T-cell (primary cell): Measurements from ENCODE around the gene FRMPD1. TPM values are rescaled to one million over a fixed set of nuclear protein-coding genes. Genes with fewer than 3 reads are reported as not detected.

Experiments used
- ATAC-seq, 4 experiments: fragments of 200-7000 bp in 3 of 4; fragments of 150-1000 bp in 1 of 4; cut with Tn5 transposase; replicated peaks in 1 of 4; 1 replicate in 3 of 4; 2 replicates in 1 of 4; pipeline ENCODE4 v1.10.0; 2021; ENCODE audit warnings: moderate library complexity in 3 of 4, mild to moderate bottlenecking in 2 of 4, moderate number of reproducible peaks in 1 of 4
- CTCF ChIA-PET, 2 donors: fragments of 300-600 bp; sonication (Branson Sonifier 250); formaldehyde crosslinking; loops; one replicate each; lab custom pipeline; 2022; ENCODE audit warnings: antibody characterized with exemption in 2 of 2; lab: Charles Lee
- POLR2A ChIA-PET, 2 donors: fragments of 300-600 bp; sonication (Branson Sonifier 250); formaldehyde crosslinking; loops; one replicate each; lab custom pipeline; 2022; ENCODE audit warnings: antibody characterized with exemption in 2 of 2; lab: Charles Lee
- DNase-seq, 35 experiments: peaks; one replicate each; pipeline versions ENCODE4 v3.0.0 to v3.0.0-alpha.2; 2013 to 2023
- H3K27ac ChIP-seq: one replicate; pipeline ENCODE4 v1.5.1; 2013; ENCODE audit warnings: low read length
- H3K27me3 ChIP-seq, 2 experiments: replicated peaks in 1 of 2; 1 replicate in 1 of 2; 2 replicates in 1 of 2; pipeline versions ENCODE4 v1.6.1 to v1.7.0; 2013; ENCODE audit warnings: low read length in 1 of 2, mixed read lengths in 1 of 2; ENCODE audit not compliant: control insufficient read depth in 2 of 2, insufficient read depth in 2 of 2; ENCODE audit errors: extremely low read depth in 1 of 2
- H3K36me3 ChIP-seq, 2 donors: 1 replicate in 1 of 2; 2 replicates in 1 of 2; pipeline versions ENCODE4 v1.6.1 to v1.7.0; 2013; ENCODE audit warnings: low read length in 1 of 2; ENCODE audit not compliant: control insufficient read depth in 2 of 2, insufficient read depth in 1 of 2; ENCODE audit errors: extremely low read depth in 1 of 2
- H3K4me1 ChIP-seq, 2 experiments: 1 replicate in 1 of 2; 2 replicates in 1 of 2; pipeline versions ENCODE4 v1.6.1 to v1.7.0; 2013; ENCODE audit warnings: low read length in 2 of 2, mixed read lengths in 1 of 2; ENCODE audit not compliant: insufficient read depth in 2 of 2, control insufficient read depth in 1 of 2; ENCODE audit errors: extremely low read depth in 1 of 2
- H3K4me3 ChIP-seq, 2 donors: 1 replicate in 1 of 2; 2 replicates in 1 of 2; pipeline versions ENCODE4 v1.5.1 to v1.7.0; 2013; ENCODE audit warnings: mild to moderate bottlenecking in 2 of 2, low read length in 1 of 2, moderate library complexity in 1 of 2; ENCODE audit not compliant: control insufficient read depth in 1 of 2; ENCODE audit errors: extremely low read depth in 1 of 2
- H3K9me3 ChIP-seq: 2 replicates; pipeline ENCODE4 v1.7.0; 2013
- H3K27ac Mint-ChIP-seq, 2 donors: one replicate each; pipeline ENCODE4 v1.8.0; 2020 to 2021; ENCODE audit warnings: mild to moderate bottlenecking in 2 of 2, mixed read lengths in 2 of 2
- H3K27me3 Mint-ChIP-seq, 2 donors: one replicate each; pipeline ENCODE4 v1.8.0; 2021 to 2022; ENCODE audit warnings: mixed read lengths in 2 of 2
- H3K36me3 Mint-ChIP-seq: one replicate; pipeline ENCODE4 v1.8.0; 2021; ENCODE audit warnings: mixed read lengths
- H3K4me1 Mint-ChIP-seq, 3 donors: one replicate each; pipeline ENCODE4 v1.8.0; 2020 to 2022; ENCODE audit warnings: mixed read lengths in 3 of 3, mild to moderate bottlenecking in 1 of 3
- H3K4me3 Mint-ChIP-seq, 3 donors: one replicate each; pipeline ENCODE4 v1.8.0; 2020 to 2022; ENCODE audit warnings: mild to moderate bottlenecking in 3 of 3, mixed read lengths in 3 of 3, moderate library complexity in 3 of 3
- H3K9me3 Mint-ChIP-seq, 3 donors: one replicate each; pipeline ENCODE4 v1.8.0; 2020 to 2022; ENCODE audit warnings: mixed read lengths in 3 of 3
- WGBS: methylation state at CpG from one replicate; pipeline ENCODE4 v1.1.5; 2013; ENCODE audit warnings: missing lambda C conversion rate; ENCODE audit not compliant: insufficient coverage; 5-methylcytosine and 5-hydroxymethylcytosine counted together
- total RNA-seq, 35 experiments: library from RNA in 6 of 35; stranded (reverse) in 6 of 35; fragments of 120-200 nt in 1 of 35; gene quantifications; one replicate each; pipeline versions ENCODE4 v1.2.1 to v1.2.4 and lab custom pipeline; 2013 to 2026

FRMPD1 gene
- total RNA-seq, 5 donors from 2014 or later (not counting 1 experiment from before 2014, with no cell fraction given) = not detected

GRCh38 chr9:37707748-37708147 lies 57.0 kb downstream of the FRMPD1 start:
- Mint-ChIP-seq H3K27ac (no peak overlapping the region), H3K4me1 (no peaks in the 10 kb centered on the region), H3K36me3 (no peaks in the 10 kb centered on the region), H3K4me3 (no peak overlapping the region), H3K9me3 (no peaks in the 10 kb centered on the region), H3K27me3 (peaks cover 10 to 25% of the 10 kb centered on the region in 2 donors)
- H3K4me3 ChIP-seq = no peak overlapping the region
- DNase-seq (no peak), ATAC-seq (no peak)
- no peaks in the 10 kb centered on the region for H3K36me3 ChIP-seq
- CTCF ChIA-PET = no interaction called here
- H3K9me3 ChIP-seq = no peaks in the 10 kb centered on the region
- H3K27me3 ChIP-seq = peaks cover 0 to 5% of the 10 kb centered on the region in 2 experiments
- POLR2A ChIA-PET = no interaction called here
- no peaks in the 10 kb centered on the region for H3K4me1 ChIP-seq
- 83% methylated on average over 1 of the region's 4 CpGs for WGBS
- no peak overlapping the region for H3K27ac ChIP-seq

- peaks cover 10 to 29% of the 10 kb centered on the region in 2 donors for H3K27me3 Mint-ChIP-seq
- Histone ChIP-seq H3K4me3 (no peak overlapping the region), H3K4me1 (no peaks in the 10 kb centered on the region), H3K27me3 (peaks cover 0 to 5% of the 10 kb centered on the region in 2 experiments), H3K36me3 (no peaks in the 10 kb centered on the region), H3K27ac (no peak overlapping the region), H3K9me3 (no peaks in the 10 kb centered on the region)
- H3K27ac Mint-ChIP-seq = no peak overlapping the region
- POLR2A ChIA-PET = no interaction called here
- CTCF ChIA-PET = interaction anchor here in 1 of 2 donors (0.6 kb wide), 1 partner anchor 45 kb away, joined by 5 read pairs; no protein-coding TSS in a partner anchor
- H3K4me1 Mint-ChIP-seq = no peaks in the 10 kb centered on the region
- DNase-seq (no peak), ATAC-seq (no peak)
- WGBS = no CpG with 5 or more reads among the region's 3 CpGs
- H3K4me3 Mint-ChIP-seq = no peak overlapping the region
- H3K36me3 Mint-ChIP-seq = no peaks in the 10 kb centered on the region
- no peaks in the 10 kb centered on the region for H3K9me3 Mint-ChIP-seq
These were observed 59.3 kb downstream of the FRMPD1 start for GRCh38 chr9:37710046-37710445.

DNA sequence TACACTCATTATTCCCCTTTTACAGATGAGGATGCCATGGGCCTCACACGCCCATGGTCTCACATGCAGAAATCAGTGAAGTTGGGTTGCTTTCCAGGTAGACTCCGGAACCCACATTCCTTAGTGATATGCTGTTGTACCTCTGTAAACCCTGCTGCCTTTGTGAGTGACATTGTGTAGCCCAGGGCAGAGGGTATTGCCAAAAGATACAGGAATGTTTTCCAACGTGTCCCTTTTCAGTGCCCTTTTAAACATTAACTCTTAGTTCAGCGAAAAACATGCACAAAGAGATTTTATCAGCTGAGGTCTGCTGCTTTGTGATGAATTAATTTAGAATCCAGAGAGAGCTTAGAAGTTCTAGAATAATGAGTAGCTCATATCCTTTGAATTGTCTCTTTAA lies 64.5 kb downstream of the FRMPD1 start:
- Histone ChIP-seq H3K9me3 (no peaks in the 10 kb centered on the region), H3K27me3 (peaks cover 0 to 4% of the 10 kb centered on the region in 2 experiments), H3K4me1 (no peaks in the 10 kb centered on the region), H3K27ac (no peak overlapping the region), H3K4me3 (no peak overlapping the region), H3K36me3 (no peaks in the 10 kb centered on the region)
- no peaks in the 10 kb centered on the region for H3K36me3 Mint-ChIP-seq
- ChIA-PET CTCF (no interaction called here), POLR2A (interaction anchor here in 1 of 2 donors (0.5 kb wide), 1 partner anchor 23 kb away, joined by 3 read pairs; no protein-coding TSS in a partner anchor)
- no peak for DNase-seq
- H3K4me1 Mint-ChIP-seq = no peaks in the 10 kb centered on the region
- no peak for ATAC-seq
- WGBS = 100% methylated on average over 2 of the region's 4 CpGs
- peaks cover 13 to 23% of the 10 kb centered on the region in 2 donors for H3K27me3 Mint-ChIP-seq
- H3K9me3 Mint-ChIP-seq = no peaks in the 10 kb centered on the region
- H3K27ac Mint-ChIP-seq = no peak overlapping the region
- H3K4me3 Mint-ChIP-seq = no peak overlapping the region

GRCh38 chr9:37715991-37716505 lies 65.3 kb downstream of the FRMPD1 start:
- Mint-ChIP-seq H3K27ac (no peak overlapping the region), H3K27me3 (peaks cover 13 to 23% of the 10 kb centered on the region in 2 donors), H3K4me1 (no peaks in the 10 kb centered on the region), H3K9me3 (no peaks in the 10 kb centered on the region), H3K36me3 (no peaks in the 10 kb centered on the region), H3K4me3 (no peak overlapping the region)
- CTCF ChIA-PET = no interaction called here
- Histone ChIP-seq H3K27me3 (peaks cover 0 to 4% of the 10 kb centered on the region in 2 experiments), H3K4me3 (no peak overlapping the region), H3K27ac (no peak overlapping the region), H3K9me3 (no peaks in the 10 kb centered on the region), H3K4me1 (no peaks in the 10 kb centered on the region), H3K36me3 (no peaks in the 10 kb centered on the region)
- POLR2A ChIA-PET = interaction anchor here in 1 of 2 donors (0.5 kb wide), 1 partner anchor 24 kb away, joined by 3 read pairs; no protein-coding TSS in a partner anchor
- ATAC-seq (no peak), DNase-seq (no peak)
- WGBS = 87% methylated on average over 3 of the region's 5 CpGs

DNA sequence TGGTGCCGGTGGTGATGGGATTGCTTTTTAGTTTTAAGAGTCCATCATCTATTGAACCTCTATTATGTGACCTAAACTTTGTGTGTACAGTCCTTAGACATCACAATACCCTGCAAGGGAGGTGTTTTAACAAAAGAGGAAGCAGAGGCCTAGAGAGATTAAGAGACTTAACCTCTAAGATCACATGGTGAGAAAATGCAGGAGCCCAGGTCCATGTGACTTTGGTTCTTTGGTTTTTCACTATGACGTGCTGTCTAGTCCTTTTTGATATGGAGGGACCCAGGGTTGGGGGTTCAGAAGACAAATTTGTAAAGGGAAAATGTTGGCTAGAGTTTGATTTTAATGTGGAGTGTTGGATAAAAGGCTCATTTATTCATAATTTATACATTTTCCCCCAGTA lies 68.8 kb downstream of the FRMPD1 start:
- Mint-ChIP-seq H3K4me3 (no peak overlapping the region), H3K27me3 (peaks cover 10 to 24% of the 10 kb centered on the region in 2 donors), H3K9me3 (no peaks in the 10 kb centered on the region), H3K36me3 (no peaks in the 10 kb centered on the region), H3K27ac (no peak overlapping the region), H3K4me1 (no peaks in the 10 kb centered on the region)
- 40% methylated on average over 1 of the region's 2 CpGs for WGBS
- H3K4me3 ChIP-seq = no peak overlapping the region
- no peak for DNase-seq
- no peak for ATAC-seq
- POLR2A ChIA-PET = no interaction called here
- H3K36me3 ChIP-seq = no peaks in the 10 kb centered on the region
- H3K4me1 ChIP-seq = no peaks in the 10 kb centered on the region
- CTCF ChIA-PET = no interaction called here
- H3K9me3 ChIP-seq = no peaks in the 10 kb centered on the region
- peaks cover 0 to 4% of the 10 kb centered on the region in 2 experiments for H3K27me3 ChIP-seq
- H3K27ac ChIP-seq = no peak overlapping the region

- peaks cover 0 to 14% of the 10 kb centered on the region in 2 experiments for H3K27me3 ChIP-seq
- Mint-ChIP-seq H3K27me3 (peaks cover 15 to 17% of the 10 kb centered on the region in 2 donors), H3K4me1 (no peaks in the 10 kb centered on the region), H3K9me3 (no peaks in the 10 kb centered on the region), H3K4me3 (no peak overlapping the region), H3K36me3 (no peaks in the 10 kb centered on the region), H3K27ac (no peak overlapping the region)
- ChIA-PET CTCF (interaction anchor here in 1 of 2 donors (0.5 kb wide), 1 partner anchor 16 kb away, joined by 8 read pairs; no protein-coding TSS in a partner anchor), POLR2A (no interaction called here)
- H3K27ac ChIP-seq = no peak overlapping the region
- DNase-seq (no peak), ATAC-seq (no peak)
- H3K9me3 ChIP-seq = no peaks in the 10 kb centered on the region
- H3K4me3 ChIP-seq = no peak overlapping the region
- no peaks in the 10 kb centered on the region for H3K4me1 ChIP-seq
- H3K36me3 ChIP-seq = no peaks in the 10 kb centered on the region
- 86% methylated on average over 4 of the region's 5 CpGs for WGBS
These were observed 76.3 kb downstream of the FRMPD1 start for GRCh38 chr9:37727013-37727412.
